PC-3 (cell line): Measurements from ENCODE around the gene TMEM127. TPM values are rescaled to one million over a fixed set of nuclear protein-coding genes. Genes with fewer than 3 reads are reported as not detected.

Experiments
- ATAC-seq: fragments of 200-7000 bp; cut with Tn5 transposase; 2 replicates; pipeline ENCODE4 v1.9.1; 2020; ENCODE audit warnings: mild to moderate bottlenecking, moderate library complexity
- BruUV-seq: library from RNA; stranded (reverse); fragments of 400-500 nt; replicated peaks from 2 replicates; lab custom pipeline; 2021; lab: Mats Ljungman, UMichigan
- CTCF ChIA-PET: fragments of 300-600 bp; sonication (Branson Sonifier 250); formaldehyde crosslinking; loops from one replicate; lab custom pipeline; 2022; ENCODE audit warnings: antibody characterized with exemption; lab: Charles Lee
- POLR2A ChIA-PET: fragments of 300-600 bp; sonication (Branson Sonifier 250); formaldehyde crosslinking; loops from one replicate; lab custom pipeline; 2022; ENCODE audit warnings: antibody characterized with exemption; ENCODE audit not compliant: unreplicated experiment; lab: Charles Lee
- DNase-seq: peaks from one replicate; pipeline ENCODE4 v3.0.0-alpha.2; 2015
- H2AFZ ChIP-seq: fragments of 300-600 bp; sonication (generic); 2 replicates; pipeline ENCODE4 v1.6.0; 2016; ENCODE audit warnings: antibody characterized with exemption, low read length
- H3F3A ChIP-seq: fragments of 300-600 bp; sonication (generic); one replicate; pipeline ENCODE4 v1.6.0; 2017; ENCODE audit warnings: antibody characterized with exemption, low read length, control low read depth, mild to moderate bottlenecking; ENCODE audit not compliant: unreplicated experiment
- H3K27ac ChIP-seq: fragments of 300-600 bp; sonication (generic); 2 replicates; pipeline ENCODE4 v1.5.1; 2016; ENCODE audit warnings: mild to moderate bottlenecking, low read length
- H3K27me3 ChIP-seq: fragments of 300-600 bp; sonication (generic); 2 replicates; pipeline ENCODE4 v1.6.1; 2016; ENCODE audit warnings: low read length, mixed read lengths
- H3K36me3 ChIP-seq: fragments of 300-600 bp; sonication (generic); 2 replicates; pipeline ENCODE4 v1.6.1; 2016; ENCODE audit warnings: low read depth, mixed run types, low read length, mixed read lengths
- H3K4me1 ChIP-seq: fragments of 300-600 bp; sonication (generic); 2 replicates; pipeline ENCODE4 v1.5.1; 2016; ENCODE audit warnings: low read length; ENCODE audit not compliant: insufficient read depth
- H3K4me2 ChIP-seq: fragments of 300-600 bp; sonication (generic); 2 replicates; pipeline ENCODE4 v1.6.0; 2016; ENCODE audit warnings: low read length
- H3K4me3 ChIP-seq: fragments of 300-600 bp; sonication (generic); 2 replicates; pipeline ENCODE4 v1.5.1; 2016; ENCODE audit warnings: mild to moderate bottlenecking, low read length, mixed read lengths
- H3K79me2 ChIP-seq: fragments of 300-600 bp; sonication (generic); 2 replicates; pipeline ENCODE4 v1.6.1; 2017; ENCODE audit warnings: low read length, mixed read lengths
- H3K9ac ChIP-seq: fragments of 300-600 bp; sonication (generic); 2 replicates; pipeline ENCODE4 v1.6.0; 2016; ENCODE audit warnings: mild to moderate bottlenecking, low read length
- H3K9me2 ChIP-seq: fragments of 300-600 bp; sonication (generic); replicated peaks from 2 replicates; pipeline ENCODE4 v1.6.1; 2016; ENCODE audit warnings: mixed run types, low read length, mixed read lengths
- H3K9me3 ChIP-seq: fragments of 300-600 bp; sonication (generic); 2 replicates; pipeline ENCODE4 v1.6.1; 2016; ENCODE audit warnings: low read length, mixed read lengths
- H4K20me1 ChIP-seq: fragments of 300-600 bp; sonication (generic); 2 replicates; pipeline ENCODE4 v1.6.1; 2016; ENCODE audit warnings: low read length, mixed read lengths
- CTCF ChIP-seq: fragments of 300-600 bp; sonication (generic); conservative IDR thresholded peaks from 2 replicates; pipeline ENCODE4 v1.5.1; 2017; ENCODE audit warnings: antibody characterized with exemption, low read depth, mild to moderate bottlenecking, low read length
- EZH2 ChIP-seq: fragments of 300-600 bp; sonication (generic); IDR thresholded peaks from one replicate; pipeline ENCODE4 v1.6.1; 2017; ENCODE audit warnings: antibody characterized with exemption, mild to moderate bottlenecking, low read length; ENCODE audit not compliant: unreplicated experiment
- EZH2phosphoT487 ChIP-seq: fragments of 300-600 bp; sonication (generic); IDR thresholded peaks from 2 replicates; pipeline ENCODE4 v1.6.1; 2018; ENCODE audit warnings: mild to moderate bottlenecking, antibody characterized with exemption, low read length, borderline replicate concordance
- intact Hi-C: fragments of 100-400 bp; cut with micrococcal nuclease; formaldehyde crosslinking; loops from 2 replicates; pipeline ENCODE4 v1.9.0; 2023
- total RNA-seq: library from RNA; depleted of rRNA; stranded (reverse); fragments of >200 nt; gene quantifications from 2 replicates; pipeline ENCODE4 v1.2.3, GENCODE V29; 2014

The TMEM127 gene
- total RNA-seq, 1 experiment from 2014 or later = 31.9 TPM

- no peak overlapping the region for H3K9ac ChIP-seq
- H3K9me3 ChIP-seq = no peaks in the 10 kb centered on the region
- no peaks in the 10 kb centered on the region for H3K79me2 ChIP-seq
- no peaks in the 10 kb centered on the region for H3K9me2 ChIP-seq
- ATAC-seq = no peak
- no peak overlapping the region for H2AFZ ChIP-seq
- no peaks in the 10 kb centered on the region for H4K20me1 ChIP-seq
- no peaks in the 10 kb centered on the region for H3K36me3 ChIP-seq
- no TSS peak for BruUV-seq
- CTCF ChIA-PET = interaction anchor here (0.6 kb wide), 1 partner anchor 49 kb away, joined by 17 read pairs; no protein-coding TSS in a partner anchor
- TF ChIP-seq EZH2 (no peak), CTCF (no peak), EZH2phosphoT487 (no peak)
- intact Hi-C loops = no loop called here
- no peak overlapping the region for H3K4me3 ChIP-seq
- no peaks in the 10 kb centered on the region for H3F3A ChIP-seq
- H3K4me1 ChIP-seq = no peaks in the 10 kb centered on the region
- no peak for DNase-seq
- no peaks in the 10 kb centered on the region for H3K27me3 ChIP-seq
- H3K4me2 ChIP-seq = no peak overlapping the region
- no peak overlapping the region for H3K27ac ChIP-seq
- POLR2A ChIA-PET = no interaction called here
Observed at GRCh38 chr2:96218508-96219131, 47.2 kb downstream of the TMEM127 start.

DNA sequence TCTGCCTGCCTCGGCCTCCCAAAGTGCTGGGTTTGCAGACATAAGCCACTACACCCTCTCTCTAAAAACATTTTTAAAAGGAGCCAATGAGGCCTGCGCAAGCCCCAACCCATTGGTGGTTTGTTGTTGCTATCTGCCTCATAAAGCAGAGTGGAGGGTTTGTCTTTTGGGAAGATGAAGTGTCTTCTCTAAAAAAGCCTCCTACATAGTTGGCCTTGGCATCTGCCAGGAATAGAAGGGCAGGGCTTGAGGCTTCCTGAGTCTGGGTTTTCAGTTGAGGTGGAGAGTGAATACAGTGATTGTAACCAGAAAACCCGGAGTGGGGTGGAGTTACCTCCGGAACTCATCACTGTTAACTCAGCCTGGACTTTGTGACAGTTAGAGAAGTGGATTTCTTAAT lies 51.2 kb downstream of the TMEM127 start:
- ATAC-seq (no peak), DNase-seq (no peak)
- Histone ChIP-seq H3K79me2 (peaks cover 9% of the 10 kb centered on the region), H3K27me3 (no peaks in the 10 kb centered on the region), H3K4me2 (no peak overlapping the region), H3K27ac (no peak overlapping the region), H2AFZ (no peak overlapping the region), H3K9me3 (no peaks in the 10 kb centered on the region), H4K20me1 (no peaks in the 10 kb centered on the region), H3K9ac (no peak overlapping the region), H3K9me2 (no peaks in the 10 kb centered on the region), H3F3A (no peaks in the 10 kb centered on the region), H3K4me1 (peaks cover 7% of the 10 kb centered on the region; the same call in 1 of the 2 replicates), H3K4me3 (no peak overlapping the region), H3K36me3 (no peaks in the 10 kb centered on the region)
- ChIA-PET POLR2A (no interaction called here), CTCF (no interaction called here)
- no peak for TF ChIP-seq EZH2
- no peak for TF ChIP-seq CTCF
- no peak for TF ChIP-seq EZH2phosphoT487
- no TSS peak for BruUV-seq
- intact Hi-C loops = no loop called here

DNA sequence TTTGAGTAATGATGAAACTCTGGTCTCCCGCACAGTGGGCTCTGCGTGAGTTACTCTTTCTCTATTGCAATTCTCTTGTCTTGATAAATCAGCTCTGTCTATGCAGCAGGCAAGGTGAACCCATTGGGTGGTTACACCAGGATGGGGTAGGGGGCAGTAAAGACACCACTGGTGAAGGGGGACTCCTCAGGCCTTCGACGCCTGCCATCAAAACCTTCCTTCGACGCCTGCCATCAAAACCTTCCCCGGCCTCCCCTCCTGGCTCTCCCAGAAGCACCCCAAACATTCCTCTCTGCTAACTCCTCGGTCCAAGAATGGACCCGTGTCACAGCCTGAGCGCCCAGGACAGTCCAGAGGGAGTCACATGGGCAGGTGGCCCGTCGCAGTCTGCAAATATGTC lies 52.4 kb downstream of the TMEM127 start:
- Histone ChIP-seq H3K9ac (no peak overlapping the region), H3K36me3 (no peaks in the 10 kb centered on the region), H4K20me1 (no peaks in the 10 kb centered on the region), H3K27ac (no peak overlapping the region), H3K4me1 (peaks cover 12% of the 10 kb centered on the region; the same call in 1 of the 2 replicates), H3K9me3 (no peaks in the 10 kb centered on the region), H3K27me3 (no peaks in the 10 kb centered on the region), H2AFZ (no peak overlapping the region), H3K4me2 (no peak overlapping the region), H3K4me3 (no peak overlapping the region), H3K79me2 (peaks cover 17% of the 10 kb centered on the region), H3F3A (no peaks in the 10 kb centered on the region), H3K9me2 (no peaks in the 10 kb centered on the region)
- ATAC-seq = no peak
- TF ChIP-seq CTCF (peak; percentile 20; the same call in 1 of the 2 replicates), EZH2phosphoT487 (no peak)
- ChIA-PET POLR2A (no interaction called here), CTCF (interaction anchor here (0.7 kb wide), 1 partner anchor 39 kb away, joined by 10 read pairs; no protein-coding TSS in a partner anchor)
- no TSS peak for BruUV-seq
- intact Hi-C loops = no loop called here
- DNase-seq = no peak
